Mucosa of descending colon (tissue), 3 donors: ENCODE data around the gene HYPK. TPM values are rescaled to one million over a fixed set of nuclear protein-coding genes. Genes with fewer than 3 reads are reported as not detected.

ENCODE experiments used
- ATAC-seq: fragments of 200-7000 bp; cut with Tn5 transposase; one replicate; pipeline ENCODE4 v1.9.1; 2020; ENCODE audit warnings: mild to moderate bottlenecking, moderate library complexity
- DNase-seq, 3 donors: peaks; one replicate each; pipeline ENCODE4 v3.0.0-alpha.2; 2020
- H3K36me3 ChIP-seq: fragments of 200-600 bp; one replicate; pipeline ENCODE4 v1.8.0; 2021; ENCODE audit warnings: low read depth, mild to moderate bottlenecking
- H3K4me1 ChIP-seq: fragments of 200-600 bp; one replicate; pipeline ENCODE4 v1.8.0; 2021; ENCODE audit warnings: low read depth, mild to moderate bottlenecking
- H3K4me3 ChIP-seq: fragments of 200-600 bp; one replicate; pipeline ENCODE4 v1.8.0; 2021; ENCODE audit warnings: mild to moderate bottlenecking
- H3K9me3 ChIP-seq: fragments of 200-600 bp; one replicate; pipeline ENCODE4 v1.8.0; 2021; ENCODE audit warnings: mild to moderate bottlenecking
- intact Hi-C, 2 donors: fragments of 100-400 bp; cut with DNase I in 1 of 2; cut with micrococcal nuclease in 1 of 2; formaldehyde crosslinking; loops; one replicate each; pipeline versions ENCODE4 v1.11.0 to v1.11.1; 2022; cut with DNase I, micrococcal nuclease
- total RNA-seq, 3 donors: library from RNA; stranded (reverse); fragmentation: NEBNext Ultra II Directional in 2 of 3; extraction: Animal tissue kit (Norgen Biotek cat#: 25700) in 2 of 3; gene quantifications; one replicate each; pipeline versions ENCODE4 v1.2.1 to v1.2.4, GENCODE V29; 2021 to 2023
- TF ChIP-seq, protein P1 (sequence below): fragments of 200-600 bp; IDR thresholded peaks from one replicate; pipeline ENCODE4 v1.8.0; 2022; ENCODE audit warnings: antibody characterized with exemption, mild to moderate bottlenecking
- donor health status: DM: no; HTN: no; CAD: no; lungs with moderate emphysema.
- donor health status: DM: no; HTN: no; CAD: no.
- donor health status: DM: no; HTN: yes; CAD: no.

The HYPK gene
- total RNA-seq, 3 donors from 2014 or later: 10.4 to 15.5 (median 13.8) TPM

DNA sequence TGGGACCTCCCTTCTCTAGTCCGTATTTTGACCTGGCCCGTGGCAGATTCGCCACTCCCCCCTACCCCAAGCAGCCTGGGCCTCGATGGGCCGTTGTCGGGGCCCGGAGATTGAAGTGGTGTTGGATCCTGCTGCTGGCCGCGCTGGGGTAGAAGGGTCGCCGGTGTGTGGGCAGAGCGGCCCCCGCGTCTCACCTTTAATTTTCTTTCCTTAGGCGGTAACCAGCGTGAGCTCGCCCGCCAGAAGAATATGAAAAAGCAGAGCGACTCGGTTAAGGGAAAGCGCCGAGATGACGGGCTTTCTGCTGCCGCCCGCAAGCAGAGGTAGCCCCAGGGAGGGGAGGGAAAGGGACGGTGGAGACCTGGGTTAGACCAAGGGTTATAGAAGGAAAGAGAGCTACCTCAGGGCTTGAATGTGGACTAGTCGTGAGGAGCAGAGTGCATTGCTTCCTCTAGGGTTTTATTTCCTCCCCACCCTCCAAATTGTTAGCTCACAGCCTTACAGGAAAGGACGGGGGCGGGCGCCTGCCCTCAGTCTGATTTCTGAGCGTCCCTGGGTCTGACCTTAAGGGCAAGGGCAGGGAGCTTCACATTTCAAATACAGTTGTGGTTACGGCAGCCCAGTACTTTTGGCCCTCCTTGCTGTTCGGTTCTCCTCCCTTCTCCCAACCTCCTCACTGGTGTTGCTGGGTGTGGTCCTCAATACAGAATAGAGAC, 7.5 kb upstream of the HYPK start:
- ATAC-seq (peak; percentile 49), DNase-seq (peak; percentile 70 to 72 (median 71))
- H3K4me3 ChIP-seq: peak overlapping the region; percentile 96
- H3K36me3 ChIP-seq: peaks cover 3% of the 10 kb centered on the region
- peaks cover 42% of the 10 kb centered on the region for H3K4me1 ChIP-seq
- H3K9me3 ChIP-seq: no peaks in the 10 kb centered on the region
- TF ChIP-seq, protein P1, sequence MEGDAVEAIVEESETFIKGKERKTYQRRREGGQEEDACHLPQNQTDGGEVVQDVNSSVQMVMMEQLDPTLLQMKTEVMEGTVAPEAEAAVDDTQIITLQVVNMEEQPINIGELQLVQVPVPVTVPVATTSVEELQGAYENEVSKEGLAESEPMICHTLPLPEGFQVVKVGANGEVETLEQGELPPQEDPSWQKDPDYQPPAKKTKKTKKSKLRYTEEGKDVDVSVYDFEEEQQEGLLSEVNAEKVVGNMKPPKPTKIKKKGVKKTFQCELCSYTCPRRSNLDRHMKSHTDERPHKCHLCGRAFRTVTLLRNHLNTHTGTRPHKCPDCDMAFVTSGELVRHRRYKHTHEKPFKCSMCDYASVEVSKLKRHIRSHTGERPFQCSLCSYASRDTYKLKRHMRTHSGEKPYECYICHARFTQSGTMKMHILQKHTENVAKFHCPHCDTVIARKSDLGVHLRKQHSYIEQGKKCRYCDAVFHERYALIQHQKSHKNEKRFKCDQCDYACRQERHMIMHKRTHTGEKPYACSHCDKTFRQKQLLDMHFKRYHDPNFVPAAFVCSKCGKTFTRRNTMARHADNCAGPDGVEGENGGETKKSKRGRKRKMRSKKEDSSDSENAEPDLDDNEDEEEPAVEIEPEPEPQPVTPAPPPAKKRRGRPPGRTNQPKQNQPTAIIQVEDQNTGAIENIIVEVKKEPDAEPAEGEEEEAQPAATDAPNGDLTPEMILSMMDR: no peak
- intact Hi-C loops: no loop called here

DNA sequence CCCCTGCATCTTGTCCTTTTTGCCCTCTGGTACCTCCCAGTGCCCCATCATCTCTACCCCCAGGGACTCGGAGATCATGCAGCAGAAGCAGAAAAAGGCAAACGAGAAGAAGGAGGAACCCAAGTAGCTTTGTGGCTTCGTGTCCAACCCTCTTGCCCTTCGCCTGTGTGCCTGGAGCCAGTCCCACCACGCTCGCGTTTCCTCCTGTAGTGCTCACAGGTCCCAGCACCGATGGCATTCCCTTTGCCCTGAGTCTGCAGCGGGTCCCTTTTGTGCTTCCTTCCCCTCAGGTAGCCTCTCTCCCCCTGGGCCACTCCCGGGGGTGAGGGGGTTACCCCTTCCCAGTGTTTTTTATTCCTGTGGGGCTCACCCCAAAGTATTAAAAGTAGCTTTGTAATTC, 6.8 kb upstream of the HYPK start:
- no peak overlapping the region for H3K4me3 ChIP-seq
- TF ChIP-seq, protein P1: no peak
- no peaks in the 10 kb centered on the region for H3K9me3 ChIP-seq
- H3K36me3 ChIP-seq: peaks cover 3% of the 10 kb centered on the region
- intact Hi-C loops: no loop called here
- no peak for ATAC-seq
- DNase-seq: no peak
- peaks cover 49% of the 10 kb centered on the region for H3K4me1 ChIP-seq

DNA sequence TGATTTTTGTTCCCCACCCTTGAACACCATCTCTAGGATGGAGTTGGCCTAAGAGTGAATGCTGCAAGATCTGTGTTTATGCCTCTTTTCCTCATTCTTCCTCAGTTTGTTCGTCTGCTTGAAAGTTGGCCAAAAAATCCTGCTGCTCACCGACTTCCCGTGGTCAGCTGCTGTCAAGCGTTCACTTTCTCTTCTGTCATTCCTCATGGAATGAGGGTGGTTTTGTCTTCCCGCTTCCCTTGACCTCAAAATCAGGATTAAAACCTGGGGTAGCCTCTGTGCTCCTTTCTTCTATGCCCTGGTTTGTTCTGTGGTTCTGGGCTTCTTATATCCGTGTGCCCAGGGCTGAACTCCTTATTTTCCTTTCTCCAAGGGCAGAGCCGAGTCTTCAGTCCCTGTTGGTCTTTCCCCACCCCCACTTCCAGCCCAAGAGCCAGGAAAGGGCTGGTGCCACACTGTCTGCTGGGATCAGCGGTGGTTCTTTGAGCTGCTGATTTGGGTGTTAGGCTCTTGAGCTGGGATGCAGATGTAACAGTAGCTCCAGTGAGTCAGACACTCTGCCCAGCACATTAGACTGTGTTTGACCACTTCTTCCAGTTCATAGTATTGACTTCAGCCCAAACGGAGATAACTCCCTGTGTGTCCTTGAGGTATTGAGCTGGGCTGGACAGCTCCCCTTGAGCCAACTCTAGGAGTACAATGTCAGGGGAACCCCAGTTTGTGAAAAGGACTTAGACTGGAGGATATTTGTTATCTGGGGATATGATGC, 5.9 kb upstream of the HYPK start:
- Histone ChIP-seq H3K4me1 (peaks cover 52% of the 10 kb centered on the region), H3K4me3 (no peak overlapping the region), H3K36me3 (peaks cover 3% of the 10 kb centered on the region), H3K9me3 (no peaks in the 10 kb centered on the region)
- ATAC-seq (no peak), DNase-seq (no peak)
- TF ChIP-seq, protein P1: no peak
- intact Hi-C loops: no loop called here

DNA sequence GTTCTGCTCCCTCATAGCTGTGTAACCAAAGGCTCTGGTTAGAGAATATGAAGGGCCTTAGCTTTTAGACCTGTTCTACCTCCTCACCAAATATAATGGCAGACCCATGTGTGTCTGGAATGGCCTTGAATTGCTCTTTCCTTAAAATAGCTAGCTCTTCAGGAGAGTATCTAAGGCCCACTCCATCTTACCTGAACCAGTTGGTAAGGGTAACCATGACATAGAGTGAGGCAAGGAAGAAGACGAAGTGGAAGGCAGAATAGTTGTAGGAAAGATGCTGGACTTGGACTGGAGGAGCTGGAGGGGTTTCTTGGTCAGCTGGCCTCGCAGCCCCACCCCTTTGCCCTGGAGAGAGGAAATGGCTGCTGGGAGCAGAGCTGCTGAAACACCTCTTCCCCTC, 5.2 kb upstream of the HYPK start:
- Histone ChIP-seq H3K4me1 (peaks cover 59% of the 10 kb centered on the region), H3K9me3 (no peaks in the 10 kb centered on the region), H3K36me3 (peaks cover 3% of the 10 kb centered on the region), H3K4me3 (no peak overlapping the region)
- TF ChIP-seq, protein P1: no peak
- no peak for DNase-seq
- ATAC-seq: no peak
- intact Hi-C loops: no loop called here

DNA sequence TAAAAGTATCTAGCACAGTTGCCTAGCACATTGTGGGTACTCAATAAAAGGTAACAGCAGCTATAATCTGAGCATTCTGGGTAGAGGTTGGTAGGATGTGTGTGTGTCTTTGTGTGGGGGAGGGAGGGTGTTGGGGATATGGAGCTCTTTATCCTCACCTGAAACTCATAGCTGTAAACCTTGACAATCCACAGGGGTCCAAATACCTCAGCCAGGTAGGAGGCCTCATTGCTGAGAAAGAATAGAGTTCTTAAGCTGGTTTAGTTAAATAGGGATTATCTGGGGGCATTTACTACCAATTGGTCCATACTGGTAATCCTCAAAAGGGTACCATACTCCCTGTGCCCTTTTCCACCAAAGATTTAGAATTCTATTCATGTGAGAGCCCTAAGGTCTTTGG, 4.4 kb upstream of the HYPK start:
- H3K4me1 ChIP-seq: peaks cover 61% of the 10 kb centered on the region

More for the DNA sequence above, 4.4 kb upstream of the HYPK start:
- H3K4me3 ChIP-seq: no peak overlapping the region
- H3K36me3 ChIP-seq: peaks cover 3% of the 10 kb centered on the region
- ATAC-seq: no peak
- TF ChIP-seq, protein P1: no peak
- DNase-seq: no peak
- H3K9me3 ChIP-seq: no peaks in the 10 kb centered on the region
- intact Hi-C loops: no loop called here
